ENCODE data around the gene UBN1. TPM values are rescaled to one million over a fixed set of nuclear protein-coding genes. Genes with fewer than 3 reads are reported as not detected.

Gene UBN1
- total and polyA plus RNA-seq, 2 donors (not counting 3 experiments of a cell fraction or from before 2014, with no cell fraction given) = 26.0 to 44.8 TPM

DNA sequence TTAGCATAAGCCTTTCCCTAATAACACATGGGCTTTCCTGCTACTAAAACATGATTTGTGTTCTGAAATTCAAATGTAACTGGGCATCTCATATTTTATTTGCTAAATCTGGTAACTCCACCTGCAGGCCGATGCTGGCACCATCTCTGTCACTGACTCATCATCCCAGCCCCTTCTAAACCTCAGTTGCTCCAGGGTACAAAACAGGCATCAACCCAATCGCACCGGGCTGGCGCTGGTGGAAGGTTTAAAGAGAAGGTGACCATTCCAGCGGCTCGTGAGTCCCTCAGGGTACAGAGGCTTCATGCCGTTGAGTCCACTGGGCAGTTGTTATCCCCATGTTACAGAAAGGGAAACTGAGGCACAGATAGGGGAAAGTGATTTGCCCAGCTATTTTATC is 62.5 kb downstream of the UBN1 start:
- Histone ChIP-seq H3K79me2 (ENCODE audit: control insufficient read depth, insufficient read depth, low read length) (no peaks in the 10 kb centered on the region), H3K4me1 (ENCODE audit: control insufficient read depth, extremely low read depth, insufficient read depth, low read length) (no peaks in the 10 kb centered on the region), H3K27me3 (ENCODE audit: control insufficient read depth in 2 of 2, insufficient read depth in 2 of 2, low read length in 2 of 2) (no peaks in the 10 kb centered on the region), H3K36me3 (ENCODE audit: control insufficient read depth in 2 of 2, extremely low read depth in 1 of 2, insufficient read depth in 2 of 2, low read length in 2 of 2) (no peaks in the 10 kb centered on the region), H3K9ac (replicated peaks; ENCODE audit: extremely low read depth, insufficient read depth, low read length) (no peak overlapping the region), H2AFZ (ENCODE audit: low read depth, low read length) (no peak overlapping the region), H3K27ac (ENCODE audit: insufficient read depth, low read depth, low read length) (no peak overlapping the region), H3K9me1 (replicated peaks; ENCODE audit: control insufficient read depth, extremely low read depth, insufficient read depth, low read length) (no peaks in the 10 kb centered on the region), H3K9me3 (replicated peaks; ENCODE audit: control insufficient read depth, insufficient read depth, low read length) (no peaks in the 10 kb centered on the region), H3K4me2 (ENCODE audit: insufficient read depth, low read length) (no peak overlapping the region), H4K20me1 (replicated peaks; ENCODE audit: control insufficient read depth, extremely low read depth, insufficient read depth, low read length) (no peaks in the 10 kb centered on the region), H3K4me3 (replicated peaks in 1 of 3; ENCODE audit: insufficient read depth in 1 of 3, low read depth in 1 of 3, low read length in 3 of 3) (no peak overlapping the region)
- POLR2A ChIA-PET = no interaction called here
- intact Hi-C loops (cut with micrococcal nuclease) (loop anchor here (5.0 kb wide), 1 partner anchor 343 kb away; no protein-coding TSS in a partner anchor), dilution Hi-C loops (cut with MboI; ENCODE audit: extremely low pct_ligation_motif_present, low sequenced_read_pairs) (no loop called here)
- no peak for TF ChIP-seq JUN (IDR thresholded peaks at IDR 0.05; ENCODE audit: borderline replicate concordance, insufficient read depth, insufficient read length, low read depth)
- TF ChIP-seq MYC (IDR thresholded peaks at IDR 0.05; ENCODE audit: low read depth, low read length) = no peak
- TF ChIP-seq POLR2AphosphoS5 (IDR thresholded peaks at IDR 0.05; ENCODE audit: insufficient read depth, low read depth, low read length) = no peak
- no peak for TF ChIP-seq POLR2A (IDR thresholded peaks at IDR 0.05; ENCODE audit: low read depth, low read length)
- TF ChIP-seq, protein P1, sequence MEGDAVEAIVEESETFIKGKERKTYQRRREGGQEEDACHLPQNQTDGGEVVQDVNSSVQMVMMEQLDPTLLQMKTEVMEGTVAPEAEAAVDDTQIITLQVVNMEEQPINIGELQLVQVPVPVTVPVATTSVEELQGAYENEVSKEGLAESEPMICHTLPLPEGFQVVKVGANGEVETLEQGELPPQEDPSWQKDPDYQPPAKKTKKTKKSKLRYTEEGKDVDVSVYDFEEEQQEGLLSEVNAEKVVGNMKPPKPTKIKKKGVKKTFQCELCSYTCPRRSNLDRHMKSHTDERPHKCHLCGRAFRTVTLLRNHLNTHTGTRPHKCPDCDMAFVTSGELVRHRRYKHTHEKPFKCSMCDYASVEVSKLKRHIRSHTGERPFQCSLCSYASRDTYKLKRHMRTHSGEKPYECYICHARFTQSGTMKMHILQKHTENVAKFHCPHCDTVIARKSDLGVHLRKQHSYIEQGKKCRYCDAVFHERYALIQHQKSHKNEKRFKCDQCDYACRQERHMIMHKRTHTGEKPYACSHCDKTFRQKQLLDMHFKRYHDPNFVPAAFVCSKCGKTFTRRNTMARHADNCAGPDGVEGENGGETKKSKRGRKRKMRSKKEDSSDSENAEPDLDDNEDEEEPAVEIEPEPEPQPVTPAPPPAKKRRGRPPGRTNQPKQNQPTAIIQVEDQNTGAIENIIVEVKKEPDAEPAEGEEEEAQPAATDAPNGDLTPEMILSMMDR (IDR thresholded peaks at IDR 0.05; ENCODE audit: extremely low read depth in 1 of 2, insufficient read depth in 1 of 2, low read depth in 1 of 2, low read length in 2 of 2) = no peak
- TF ChIP-seq GATA2 (IDR thresholded peaks at IDR 0.05; ENCODE audit: insufficient read depth, insufficient read length, low read depth, low read length) = no peak
- no peak for TF ChIP-seq FOS (IDR thresholded peaks at IDR 0.05; ENCODE audit: borderline replicate concordance, insufficient read depth, low read length)
- TF ChIP-seq EZH2 (IDR thresholded peaks at IDR 0.05; ENCODE audit: borderline replicate concordance, low read depth, low read length, severe bottlenecking) = no peak
- no peak for TF ChIP-seq MAX (IDR thresholded peaks at IDR 0.05; ENCODE audit: insufficient read depth, insufficient read length)
- CTCF ChIA-PET = no interaction called here
- DNase-seq (ENCODE audit: low read depth, low spot score) (no peak), FAIRE-seq (no peak)
- no TSS peak for BruUV-seq (replicated peaks)

All from endothelial cell of umbilical vein (primary cell).